Thoracic aorta (tissue), 2 donors: ENCODE data around the gene TENM3. TPM values are rescaled to one million over a fixed set of nuclear protein-coding genes. Genes with fewer than 3 reads are reported as not detected.

Experiments used
- ATAC-seq: fragments of 150-250 bp; one replicate; pipeline ENCODE4 v1.8.0; 2017; ENCODE audit warnings: low read depth; ENCODE audit not compliant: insufficient number of reproducible peaks, low FRiP score
- DNase-seq: peaks from one replicate; pipeline ENCODE4 v3.0.0-alpha.2; 2020; ENCODE audit warnings: low spot score
- H3K27ac ChIP-seq, 2 donors: fragments of 200-600 bp; sonication (generic); 1 replicate in 1 of 2; 2 replicates in 1 of 2; pipeline ENCODE4 v1.5.1; 2016; ENCODE audit warnings: mild to moderate bottlenecking in 2 of 2, moderate library complexity in 2 of 2
- H3K27me3 ChIP-seq: fragments of 200-600 bp; sonication (generic); replicated peaks from 2 replicates; pipeline ENCODE4 v1.6.0; 2016; ENCODE audit warnings: mild to moderate bottlenecking; ENCODE audit not compliant: insufficient read depth
- H3K36me3 ChIP-seq: fragments of 200-600 bp; sonication (generic); one replicate; pipeline ENCODE4 v1.5.1; 2016
- H3K4me1 ChIP-seq, 2 donors: fragments of 200-600 bp; sonication (generic); 1 replicate in 1 of 2; 2 replicates in 1 of 2; pipeline versions ENCODE4 v1.5.1 to v1.6.0; 2016; ENCODE audit warnings: low read depth in 2 of 2, mild to moderate bottlenecking in 1 of 2; ENCODE audit not compliant: control insufficient read depth in 1 of 2
- H3K4me3 ChIP-seq: fragments of 200-600 bp; sonication (generic); 2 replicates; pipeline ENCODE4 v1.5.1; 2016; ENCODE audit warnings: mild to moderate bottlenecking
- H3K9me3 ChIP-seq: fragments of 200-600 bp; sonication (generic); 2 replicates; pipeline ENCODE4 v1.5.1; 2016
- CTCF ChIP-seq: fragments of 200-600 bp; sonication (generic); IDR thresholded peaks from one replicate; pipeline ENCODE4 v1.5.1; 2019; ENCODE audit warnings: antibody characterized with exemption
- total RNA-seq, 2 donors: library from RNA; depleted of rRNA; stranded (reverse); fragments of >200 nt; gene quantifications; one replicate each; pipeline versions ENCODE4 v1.1.0 to v1.2.3, GENCODE V29; 2016

TENM3 gene
- total RNA-seq, 2 donors from 2014 or later = 0.68 to 8.0 TPM

DNA sequence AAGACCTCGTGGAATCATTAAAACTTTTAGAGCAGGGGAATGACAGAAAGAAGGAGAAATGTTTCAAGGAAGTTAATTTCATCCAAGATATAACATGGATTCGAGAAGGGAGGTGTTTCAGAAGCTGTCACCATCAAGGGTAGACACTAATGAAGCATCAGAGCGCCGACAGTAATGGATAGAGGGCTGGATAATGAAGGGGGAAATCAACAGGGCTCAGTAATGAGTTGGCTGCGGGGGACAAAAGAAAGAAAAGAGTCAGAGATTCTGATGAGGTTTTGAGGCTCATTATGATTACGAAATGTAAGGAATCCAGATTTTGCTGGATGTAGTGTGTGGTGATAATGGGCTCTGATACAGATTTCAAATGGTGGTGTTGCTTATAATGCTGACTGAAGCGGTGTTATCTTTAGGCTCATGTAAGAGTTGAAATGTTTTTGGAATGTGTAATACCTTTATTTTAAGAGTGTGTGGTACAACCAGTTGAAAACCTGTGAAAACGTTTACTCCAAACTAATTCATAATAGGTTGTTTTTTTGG, 39.3 kb upstream of the TENM3 start:
- Histone ChIP-seq H3K4me3 (no peak overlapping the region), H3K4me1 (peaks cover 0 to 14% of the 10 kb centered on the region in 2 donors), H3K9me3 (no peaks in the 10 kb centered on the region), H3K36me3 (no peaks in the 10 kb centered on the region), H3K27ac (no peak overlapping the region), H3K27me3 (no peaks in the 10 kb centered on the region)
- TF ChIP-seq CTCF = no peak
- no peak for DNase-seq
- no peak for ATAC-seq

- Histone ChIP-seq H3K27ac (no peak overlapping the region), H3K36me3 (no peaks in the 10 kb centered on the region), H3K4me3 (no peak overlapping the region), H3K27me3 (no peaks in the 10 kb centered on the region), H3K9me3 (no peaks in the 10 kb centered on the region), H3K4me1 (peaks cover 0 to 14% of the 10 kb centered on the region in 2 donors)
- ATAC-seq = no peak
- TF ChIP-seq CTCF = no peak
- DNase-seq = no peak
These were observed 37.9 kb upstream of the TENM3 start for GRCh38 chr4:182205306-182205705.

GRCh38 chr4:182206266-182206665, 36.9 kb upstream of the TENM3 start:
- no peak for TF ChIP-seq CTCF
- DNase-seq = no peak
- no peak for ATAC-seq
- H3K36me3 ChIP-seq = no peaks in the 10 kb centered on the region
- no peaks in the 10 kb centered on the region for H3K9me3 ChIP-seq
- no peak overlapping the region for H3K27ac ChIP-seq
- peaks cover 0 to 14% of the 10 kb centered on the region in 2 donors for H3K4me1 ChIP-seq
- H3K4me3 ChIP-seq = no peak overlapping the region
- H3K27me3 ChIP-seq = no peaks in the 10 kb centered on the region

- H3K27me3 ChIP-seq = no peaks in the 10 kb centered on the region
- no peak overlapping the region for H3K27ac ChIP-seq
- no peak for TF ChIP-seq CTCF
- peaks cover 0 to 14% of the 10 kb centered on the region in 2 donors for H3K4me1 ChIP-seq
- DNase-seq (no peak), ATAC-seq (no peak)
- no peak overlapping the region for H3K4me3 ChIP-seq
- no peaks in the 10 kb centered on the region for H3K36me3 ChIP-seq
- H3K9me3 ChIP-seq = no peaks in the 10 kb centered on the region
These were observed 36.3 kb upstream of the TENM3 start for GRCh38 chr4:182206916-182207315.

DNA sequence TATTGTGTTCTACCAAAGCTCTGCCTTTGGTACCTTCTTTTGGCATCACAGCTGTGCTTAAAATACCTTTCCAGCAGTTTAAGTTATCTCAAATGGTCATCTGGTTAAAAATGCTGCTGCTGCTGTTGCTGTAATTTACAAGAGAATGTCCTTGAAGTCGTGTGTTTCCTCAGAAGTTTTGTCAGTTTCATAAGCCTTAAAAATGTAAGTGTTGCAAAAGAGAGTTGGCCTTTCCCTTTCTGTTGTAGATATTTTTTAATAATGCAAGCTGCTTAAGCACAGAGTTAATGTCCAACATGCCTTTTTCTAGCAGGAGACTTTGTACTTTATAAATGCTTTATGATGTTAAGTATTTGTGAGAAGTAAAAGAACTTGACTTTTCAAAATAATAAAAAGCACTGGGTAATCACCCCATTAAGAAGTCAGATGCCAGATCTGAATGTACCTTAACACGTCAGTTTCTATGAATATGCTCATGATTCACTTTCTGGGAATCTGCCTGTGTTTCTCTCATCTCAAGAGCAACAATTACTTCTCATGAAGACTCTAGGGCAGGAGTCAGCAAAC, 35.3 kb upstream of the TENM3 start:
- TF ChIP-seq CTCF = no peak
- H3K27ac ChIP-seq = no peak overlapping the region
- ATAC-seq (no peak), DNase-seq (no peak)
- peaks cover 0 to 14% of the 10 kb centered on the region in 2 donors for H3K4me1 ChIP-seq
- no peaks in the 10 kb centered on the region for H3K9me3 ChIP-seq
- no peak overlapping the region for H3K4me3 ChIP-seq
- no peaks in the 10 kb centered on the region for H3K36me3 ChIP-seq
- no peaks in the 10 kb centered on the region for H3K27me3 ChIP-seq
